ENCODE results near the gene ASCC2.
A peak's percentile ranks its signal among the peaks of the same experiment; 100 is the strongest.

DNA sequence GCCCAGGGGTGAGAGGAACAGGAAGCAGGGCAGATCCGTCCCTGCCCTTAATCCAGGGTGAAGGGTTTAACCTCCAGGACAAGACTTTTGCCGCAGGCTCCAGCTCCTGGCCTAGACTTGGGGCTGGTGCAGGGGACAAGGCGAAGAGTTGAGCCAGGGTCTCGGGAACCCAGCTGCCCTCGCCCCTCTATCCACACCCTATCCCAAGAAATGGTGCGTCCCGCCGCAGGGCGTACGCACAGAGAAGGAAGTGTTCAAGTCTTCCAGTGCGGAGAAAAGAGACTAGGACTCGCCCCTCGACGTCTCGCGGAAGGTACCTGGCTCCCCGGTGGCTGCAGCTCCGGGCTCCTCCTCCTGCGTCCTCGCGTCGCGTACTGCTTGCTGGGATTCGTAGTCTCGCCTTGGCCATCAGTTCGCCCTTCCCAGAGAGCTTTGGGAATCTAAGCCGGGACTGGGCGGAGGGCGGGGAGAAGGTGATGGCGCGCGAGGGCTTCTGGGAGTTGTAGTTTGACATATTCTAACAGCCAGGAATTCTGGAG, 71.4 kb downstream of the ASCC2 start, which contains the start of gene ZMAT5:
- TF ChIP-seq, protein P1, sequence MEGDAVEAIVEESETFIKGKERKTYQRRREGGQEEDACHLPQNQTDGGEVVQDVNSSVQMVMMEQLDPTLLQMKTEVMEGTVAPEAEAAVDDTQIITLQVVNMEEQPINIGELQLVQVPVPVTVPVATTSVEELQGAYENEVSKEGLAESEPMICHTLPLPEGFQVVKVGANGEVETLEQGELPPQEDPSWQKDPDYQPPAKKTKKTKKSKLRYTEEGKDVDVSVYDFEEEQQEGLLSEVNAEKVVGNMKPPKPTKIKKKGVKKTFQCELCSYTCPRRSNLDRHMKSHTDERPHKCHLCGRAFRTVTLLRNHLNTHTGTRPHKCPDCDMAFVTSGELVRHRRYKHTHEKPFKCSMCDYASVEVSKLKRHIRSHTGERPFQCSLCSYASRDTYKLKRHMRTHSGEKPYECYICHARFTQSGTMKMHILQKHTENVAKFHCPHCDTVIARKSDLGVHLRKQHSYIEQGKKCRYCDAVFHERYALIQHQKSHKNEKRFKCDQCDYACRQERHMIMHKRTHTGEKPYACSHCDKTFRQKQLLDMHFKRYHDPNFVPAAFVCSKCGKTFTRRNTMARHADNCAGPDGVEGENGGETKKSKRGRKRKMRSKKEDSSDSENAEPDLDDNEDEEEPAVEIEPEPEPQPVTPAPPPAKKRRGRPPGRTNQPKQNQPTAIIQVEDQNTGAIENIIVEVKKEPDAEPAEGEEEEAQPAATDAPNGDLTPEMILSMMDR (IDR thresholded peaks at IDR 0.05): no peak
- peak; percentile 64 for TF ChIP-seq POLR2A (IDR thresholded peaks at IDR 0.05)
